Measurements from ENCODE around the gene SLC9B2. TPM values are rescaled to one million over a fixed set of nuclear protein-coding genes. Genes with fewer than 3 reads are reported as not detected.
A peak's percentile ranks its signal among the peaks of the same experiment; 100 is the strongest.

SLC9B2 gene
- total RNA-seq (ENCODE audit: low replicate concordance): 9.7 and 14.6 TPM in 2 replicates

- DNase-seq (ENCODE audit: low spot score): peak; percentile 3
- peak within 1 kb of the TSS; percentile 51 for H3K9ac ChIP-seq
- H3K9me3 Mint-ChIP-seq: peaks cover 2% of the 10 kb centered on the region
- H3K27me3 ChIP-seq: peaks cover 32% of the 10 kb centered on the region
- TF ChIP-seq EZH2phosphoT487 (IDR thresholded peaks at IDR 0.05): no peak
- TF ChIP-seq EZH2 (IDR thresholded peaks at IDR 0.05): no peak
- no peak for TF ChIP-seq CTCF (IDR thresholded peaks at IDR 0.05)
- H3K27me3 Mint-ChIP-seq (ENCODE audit: insufficient read depth, low read depth): no peaks in the 10 kb centered on the region
- no peak within 1 kb of the TSS for H3K27ac ChIP-seq
- peak within 1 kb of the TSS; percentile 79 for H3K4me2 ChIP-seq
- peak within 1 kb of the TSS; percentile 62 for H3K4me3 ChIP-seq
- no peaks in the 10 kb centered on the region for H3K36me3 ChIP-seq
- no peaks in the 10 kb centered on the region for H4K20me1 ChIP-seq (ENCODE audit: low read depth)
- no peaks in the 10 kb centered on the region for H3K79me2 ChIP-seq (ENCODE audit: low read depth)
- H3K4me1 Mint-ChIP-seq: peaks cover 13% of the 10 kb centered on the region
- peak within 1 kb of the TSS; percentile 95 for H3K27ac Mint-ChIP-seq
- peaks cover 11% of the 10 kb centered on the region for H3K36me3 Mint-ChIP-seq
- peak within 1 kb of the TSS; percentile 93 for H3K4me3 Mint-ChIP-seq
- peaks cover 15% of the 10 kb centered on the region for H3K4me1 ChIP-seq
- H3F3A ChIP-seq (ENCODE audit: low read depth): peaks cover 16% of the 10 kb centered on the region
- H2AFZ ChIP-seq (replicated peaks): peak within 1 kb of the TSS; percentile 90
- no peaks in the 10 kb centered on the region for H3K9me3 ChIP-seq (ENCODE audit: low read depth)
Measured at GRCh38 chr4:103076747-103077347, at the start of gene SLC9B2. SLC9B2 (minus strand) TSS chr4:103076761; CDS start chr4:103067550, 9,211 bp downstream.

- Histone ChIP-seq H4K20me1 (ENCODE audit: low read depth) (no peaks in the 10 kb centered on the region), H3K9ac (no peak overlapping the region), H3K4me1 (no peaks in the 10 kb centered on the region), H3K79me2 (ENCODE audit: low read depth) (peaks cover 5% of the 10 kb centered on the region), H3K36me3 (peaks cover 33% of the 10 kb centered on the region), H3K27ac (no peak overlapping the region), H3F3A (ENCODE audit: low read depth) (no peaks in the 10 kb centered on the region), H3K4me3 (no peak overlapping the region), H3K27me3 (no peaks in the 10 kb centered on the region), H3K4me2 (no peak overlapping the region), H3K9me3 (ENCODE audit: low read depth) (peaks cover 7% of the 10 kb centered on the region), H2AFZ (replicated peaks) (no peak overlapping the region)
- H3K27me3 Mint-ChIP-seq (ENCODE audit: insufficient read depth, low read depth): no peaks in the 10 kb centered on the region
- peaks cover 40% of the 10 kb centered on the region for H3K36me3 Mint-ChIP-seq
- no peak for DNase-seq (ENCODE audit: low spot score)
- H3K9me3 Mint-ChIP-seq: peaks cover 10% of the 10 kb centered on the region
- H3K4me1 Mint-ChIP-seq: no peaks in the 10 kb centered on the region
- no peak for TF ChIP-seq EZH2phosphoT487 (IDR thresholded peaks at IDR 0.05)
- no peak for TF ChIP-seq EZH2 (IDR thresholded peaks at IDR 0.05)
- no peak for TF ChIP-seq CTCF (IDR thresholded peaks at IDR 0.05)
- H3K27ac Mint-ChIP-seq: no peak overlapping the region
- no peak overlapping the region for H3K4me3 Mint-ChIP-seq
Measured at GRCh38 chr4:103126126-103126525, 49.6 kb upstream of the SLC9B2 start.

- no peaks in the 10 kb centered on the region for H3K4me1 ChIP-seq
- no peak for DNase-seq (ENCODE audit: low spot score)
- Mint-ChIP-seq H3K9me3 (no peaks in the 10 kb centered on the region), H3K4me1 (no peaks in the 10 kb centered on the region), H3K27ac (no peak overlapping the region), H3K4me3 (no peak overlapping the region), H3K36me3 (peaks cover 20% of the 10 kb centered on the region), H3K27me3 (ENCODE audit: insufficient read depth, low read depth) (peaks cover 2% of the 10 kb centered on the region)
- no peaks in the 10 kb centered on the region for H3K9me3 ChIP-seq (ENCODE audit: low read depth)
- H3K27me3 ChIP-seq: no peaks in the 10 kb centered on the region
- no peak overlapping the region for H3K4me3 ChIP-seq
- H3K36me3 ChIP-seq: peaks cover 25% of the 10 kb centered on the region
- H3K27ac ChIP-seq: no peak overlapping the region
- H2AFZ ChIP-seq (replicated peaks): no peak overlapping the region
- H3K4me2 ChIP-seq: no peak overlapping the region
- H4K20me1 ChIP-seq (ENCODE audit: low read depth): no peaks in the 10 kb centered on the region
- no peaks in the 10 kb centered on the region for H3F3A ChIP-seq (ENCODE audit: low read depth)
- H3K79me2 ChIP-seq (ENCODE audit: low read depth): no peaks in the 10 kb centered on the region
- TF ChIP-seq EZH2phosphoT487 (IDR thresholded peaks at IDR 0.05) (no peak), EZH2 (IDR thresholded peaks at IDR 0.05) (no peak), CTCF (IDR thresholded peaks at IDR 0.05) (no peak)
- H3K9ac ChIP-seq: no peak overlapping the region
Measured at GRCh38 chr4:103123114-103123513, 46.6 kb upstream of the SLC9B2 start.

All from neural progenitor cell (in vitro differentiated cells).